ENCODE measurements around the gene DLGAP4. TPM values are rescaled to one million over a fixed set of nuclear protein-coding genes. Genes with fewer than 3 reads are reported as not detected.

DLGAP4 gene
- total and polyA plus RNA-seq, 2 of the 8 experiments (the other 6 are each of a cell fraction or from before 2014, with no cell fraction given), result 41.2 to 57.2 TPM

DNA sequence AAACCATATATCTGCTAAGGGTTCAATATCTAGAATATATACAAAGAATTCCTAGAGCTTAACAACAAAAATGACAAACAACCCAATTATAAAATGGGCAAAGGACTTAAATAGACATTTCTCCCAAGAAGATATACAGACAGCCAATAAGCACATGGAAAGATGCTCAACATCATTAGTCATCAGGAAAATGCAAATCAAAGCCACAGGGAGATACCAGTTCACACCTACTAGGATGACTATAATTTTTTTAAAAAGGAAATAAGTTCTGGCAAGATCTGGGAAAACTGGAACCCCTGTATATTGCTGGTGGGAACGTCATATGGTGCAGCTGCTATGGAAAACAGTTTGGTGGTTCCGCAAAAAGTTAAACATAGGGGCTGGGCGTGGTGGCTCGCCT is 119.0 kb downstream of the DLGAP4 start (continued):
- TF ChIP-seq, protein P1, sequence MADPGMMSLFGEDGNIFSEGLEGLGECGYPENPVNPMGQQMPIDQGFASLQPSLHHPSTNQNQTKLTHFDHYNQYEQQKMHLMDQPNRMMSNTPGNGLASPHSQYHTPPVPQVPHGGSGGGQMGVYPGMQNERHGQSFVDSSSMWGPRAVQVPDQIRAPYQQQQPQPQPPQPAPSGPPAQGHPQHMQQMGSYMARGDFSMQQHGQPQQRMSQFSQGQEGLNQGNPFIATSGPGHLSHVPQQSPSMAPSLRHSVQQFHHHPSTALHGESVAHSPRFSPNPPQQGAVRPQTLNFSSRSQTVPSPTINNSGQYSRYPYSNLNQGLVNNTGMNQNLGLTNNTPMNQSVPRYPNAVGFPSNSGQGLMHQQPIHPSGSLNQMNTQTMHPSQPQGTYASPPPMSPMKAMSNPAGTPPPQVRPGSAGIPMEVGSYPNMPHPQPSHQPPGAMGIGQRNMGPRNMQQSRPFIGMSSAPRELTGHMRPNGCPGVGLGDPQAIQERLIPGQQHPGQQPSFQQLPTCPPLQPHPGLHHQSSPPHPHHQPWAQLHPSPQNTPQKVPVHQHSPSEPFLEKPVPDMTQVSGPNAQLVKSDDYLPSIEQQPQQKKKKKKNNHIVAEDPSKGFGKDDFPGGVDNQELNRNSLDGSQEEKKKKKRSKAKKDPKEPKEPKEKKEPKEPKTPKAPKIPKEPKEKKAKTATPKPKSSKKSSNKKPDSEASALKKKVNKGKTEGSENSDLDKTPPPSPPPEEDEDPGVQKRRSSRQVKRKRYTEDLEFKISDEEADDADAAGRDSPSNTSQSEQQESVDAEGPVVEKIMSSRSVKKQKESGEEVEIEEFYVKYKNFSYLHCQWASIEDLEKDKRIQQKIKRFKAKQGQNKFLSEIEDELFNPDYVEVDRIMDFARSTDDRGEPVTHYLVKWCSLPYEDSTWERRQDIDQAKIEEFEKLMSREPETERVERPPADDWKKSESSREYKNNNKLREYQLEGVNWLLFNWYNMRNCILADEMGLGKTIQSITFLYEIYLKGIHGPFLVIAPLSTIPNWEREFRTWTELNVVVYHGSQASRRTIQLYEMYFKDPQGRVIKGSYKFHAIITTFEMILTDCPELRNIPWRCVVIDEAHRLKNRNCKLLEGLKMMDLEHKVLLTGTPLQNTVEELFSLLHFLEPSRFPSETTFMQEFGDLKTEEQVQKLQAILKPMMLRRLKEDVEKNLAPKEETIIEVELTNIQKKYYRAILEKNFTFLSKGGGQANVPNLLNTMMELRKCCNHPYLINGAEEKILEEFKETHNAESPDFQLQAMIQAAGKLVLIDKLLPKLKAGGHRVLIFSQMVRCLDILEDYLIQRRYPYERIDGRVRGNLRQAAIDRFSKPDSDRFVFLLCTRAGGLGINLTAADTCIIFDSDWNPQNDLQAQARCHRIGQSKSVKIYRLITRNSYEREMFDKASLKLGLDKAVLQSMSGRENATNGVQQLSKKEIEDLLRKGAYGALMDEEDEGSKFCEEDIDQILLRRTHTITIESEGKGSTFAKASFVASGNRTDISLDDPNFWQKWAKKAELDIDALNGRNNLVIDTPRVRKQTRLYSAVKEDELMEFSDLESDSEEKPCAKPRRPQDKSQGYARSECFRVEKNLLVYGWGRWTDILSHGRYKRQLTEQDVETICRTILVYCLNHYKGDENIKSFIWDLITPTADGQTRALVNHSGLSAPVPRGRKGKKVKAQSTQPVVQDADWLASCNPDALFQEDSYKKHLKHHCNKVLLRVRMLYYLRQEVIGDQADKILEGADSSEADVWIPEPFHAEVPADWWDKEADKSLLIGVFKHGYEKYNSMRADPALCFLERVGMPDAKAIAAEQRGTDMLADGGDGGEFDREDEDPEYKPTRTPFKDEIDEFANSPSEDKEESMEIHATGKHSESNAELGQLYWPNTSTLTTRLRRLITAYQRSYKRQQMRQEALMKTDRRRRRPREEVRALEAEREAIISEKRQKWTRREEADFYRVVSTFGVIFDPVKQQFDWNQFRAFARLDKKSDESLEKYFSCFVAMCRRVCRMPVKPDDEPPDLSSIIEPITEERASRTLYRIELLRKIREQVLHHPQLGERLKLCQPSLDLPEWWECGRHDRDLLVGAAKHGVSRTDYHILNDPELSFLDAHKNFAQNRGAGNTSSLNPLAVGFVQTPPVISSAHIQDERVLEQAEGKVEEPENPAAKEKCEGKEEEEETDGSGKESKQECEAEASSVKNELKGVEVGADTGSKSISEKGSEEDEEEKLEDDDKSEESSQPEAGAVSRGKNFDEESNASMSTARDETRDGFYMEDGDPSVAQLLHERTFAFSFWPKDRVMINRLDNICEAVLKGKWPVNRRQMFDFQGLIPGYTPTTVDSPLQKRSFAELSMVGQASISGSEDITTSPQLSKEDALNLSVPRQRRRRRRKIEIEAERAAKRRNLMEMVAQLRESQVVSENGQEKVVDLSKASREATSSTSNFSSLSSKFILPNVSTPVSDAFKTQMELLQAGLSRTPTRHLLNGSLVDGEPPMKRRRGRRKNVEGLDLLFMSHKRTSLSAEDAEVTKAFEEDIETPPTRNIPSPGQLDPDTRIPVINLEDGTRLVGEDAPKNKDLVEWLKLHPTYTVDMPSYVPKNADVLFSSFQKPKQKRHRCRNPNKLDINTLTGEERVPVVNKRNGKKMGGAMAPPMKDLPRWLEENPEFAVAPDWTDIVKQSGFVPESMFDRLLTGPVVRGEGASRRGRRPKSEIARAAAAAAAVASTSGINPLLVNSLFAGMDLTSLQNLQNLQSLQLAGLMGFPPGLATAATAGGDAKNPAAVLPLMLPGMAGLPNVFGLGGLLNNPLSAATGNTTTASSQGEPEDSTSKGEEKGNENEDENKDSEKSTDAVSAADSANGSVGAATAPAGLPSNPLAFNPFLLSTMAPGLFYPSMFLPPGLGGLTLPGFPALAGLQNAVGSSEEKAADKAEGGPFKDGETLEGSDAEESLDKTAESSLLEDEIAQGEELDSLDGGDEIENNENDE (IDR thresholded peaks at IDR 0.05; ENCODE audit: insufficient replicate concordance, low read length), result no peak

Data from H1 (cell line).